ENCODE measurements around the gene SUPT20HL1.

DNA sequence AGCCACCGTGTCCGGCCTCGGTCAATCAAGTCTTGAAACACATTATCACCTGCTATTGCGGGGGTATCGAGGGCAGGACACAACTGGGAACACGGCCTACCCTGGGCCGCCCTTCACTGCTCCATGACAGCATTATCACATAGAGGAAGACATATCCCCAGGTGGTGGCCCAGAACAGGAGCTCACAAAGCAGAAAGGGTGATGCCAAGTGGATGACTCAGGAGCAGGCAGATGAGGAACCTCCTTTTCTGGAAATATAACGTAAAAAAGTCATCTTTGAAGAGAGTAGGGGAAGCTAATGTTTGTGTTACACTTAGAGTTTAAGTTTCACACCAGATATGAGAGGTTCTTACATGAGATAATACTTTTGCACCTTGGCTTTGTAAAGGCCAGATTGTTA is 5.3 kb upstream of the SUPT20HL1 start:
- TF ChIP-seq EZH2 (IDR thresholded peaks at IDR 0.05; ENCODE audit: insufficient read depth, poor library complexity, severe bottlenecking) (no peak), EZH2phosphoT487 (IDR thresholded peaks at IDR 0.05; ENCODE audit: insufficient read depth, low read depth) (no peak)

Data from GM23248 (cell line).